HG02571 (cell line): ENCODE measurements around the gene PLAC9.

Experiments used
- ATAC-seq: cut with Tn5 transposase; IDR thresholded peaks from one replicate; pipeline ENCODE4 v1.9.1; 2021; ENCODE audit warnings: mild to moderate bottlenecking, moderate library complexity; ENCODE audit not compliant: unreplicated experiment

PLAC9 gene

GRCh38 chr10:80159166-80159873 lies 26.8 kb downstream of the PLAC9 start:
- ATAC-seq, result no peak

GRCh38 chr10:80160361-80161320 lies 28.1 kb downstream of the PLAC9 start:
- no peak for ATAC-seq

DNA sequence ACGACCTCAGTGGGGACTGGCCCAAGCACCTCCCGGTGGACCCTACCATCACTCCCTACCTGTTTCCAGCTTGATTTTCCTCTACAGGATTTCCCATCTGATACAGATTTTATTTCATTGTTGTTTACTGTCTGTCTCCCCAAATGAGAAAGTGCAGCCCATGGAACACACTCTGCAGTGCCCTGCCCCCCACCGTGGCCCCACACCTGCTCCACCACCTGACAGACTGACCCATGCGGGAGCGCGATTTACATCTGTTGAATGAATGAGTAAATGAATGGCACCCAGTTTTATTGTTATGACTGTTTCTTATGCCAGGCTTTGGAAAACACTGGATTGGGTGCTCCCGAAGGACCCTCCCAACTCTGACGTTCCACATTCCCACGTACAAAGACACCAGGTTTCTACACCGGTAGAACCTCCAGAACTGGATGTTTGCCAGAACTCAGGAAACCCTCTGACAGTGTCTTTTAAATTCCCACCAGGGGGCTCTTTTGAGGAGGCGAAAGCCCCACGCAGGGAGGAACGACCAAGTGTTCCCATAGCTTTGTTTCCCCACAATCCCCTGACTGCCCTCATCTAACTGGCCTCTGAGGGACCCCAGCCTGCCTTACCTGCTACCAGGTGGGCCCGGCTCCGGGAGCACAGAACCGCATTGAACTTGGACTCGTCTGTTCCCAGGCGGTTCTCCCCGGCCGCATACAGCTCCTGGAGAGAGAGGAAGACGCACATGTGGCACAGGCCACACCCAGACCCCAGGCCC lies 29.0 kb downstream of the PLAC9 start:
- ATAC-seq, result no peak

GRCh38 chr10:80163741-80164341 lies 31.3 kb downstream of the PLAC9 start:
- ATAC-seq, result no peak

GRCh38 chr10:80164596-80164995 lies 32.1 kb downstream of the PLAC9 start:
- no peak for ATAC-seq

DNA sequence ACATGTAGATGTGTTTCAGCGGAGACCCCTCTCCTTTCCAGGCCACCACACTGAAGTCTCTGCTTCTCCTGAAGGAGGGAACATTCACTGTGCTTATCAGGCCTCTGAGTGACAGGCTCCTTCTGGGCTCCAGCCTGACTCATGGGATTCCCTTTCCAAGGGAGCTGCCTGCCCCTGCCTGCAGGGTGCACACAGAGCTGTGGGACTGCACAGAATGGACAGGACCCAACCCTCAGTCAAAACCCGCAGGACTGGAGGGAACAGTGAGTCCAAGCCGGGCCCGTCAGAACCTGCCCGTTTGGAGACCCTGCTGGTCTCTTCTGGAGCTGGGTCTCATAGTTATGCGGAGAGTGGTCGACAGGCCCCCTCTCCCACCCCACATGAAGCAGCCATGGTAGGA lies 32.6 kb downstream of the PLAC9 start:
- no peak for ATAC-seq

- no peak for ATAC-seq
Measured at GRCh38 chr10:80166581-80167470, 34.3 kb downstream of the PLAC9 start.

- no peak for ATAC-seq
Measured at GRCh38 chr10:80167471-80168161, 35.1 kb downstream of the PLAC9 start.

DNA sequence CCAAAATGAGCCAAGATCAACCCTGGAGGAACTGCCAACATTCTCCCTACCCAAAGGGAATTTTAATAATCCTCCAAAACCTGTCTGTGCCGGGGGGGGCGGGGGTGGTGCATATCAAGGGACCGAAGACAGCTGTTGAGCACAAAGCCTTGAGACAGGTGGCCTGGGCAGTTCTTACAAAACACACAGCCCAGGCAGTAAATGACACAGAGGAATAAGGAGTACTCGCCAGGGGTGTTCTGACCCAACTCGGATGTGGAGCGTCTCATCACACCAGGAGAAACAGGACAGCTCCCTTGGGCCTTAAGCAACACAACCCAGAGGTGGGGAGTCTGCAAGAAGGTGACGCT lies 35.6 kb downstream of the PLAC9 start:
- no peak for ATAC-seq

DNA sequence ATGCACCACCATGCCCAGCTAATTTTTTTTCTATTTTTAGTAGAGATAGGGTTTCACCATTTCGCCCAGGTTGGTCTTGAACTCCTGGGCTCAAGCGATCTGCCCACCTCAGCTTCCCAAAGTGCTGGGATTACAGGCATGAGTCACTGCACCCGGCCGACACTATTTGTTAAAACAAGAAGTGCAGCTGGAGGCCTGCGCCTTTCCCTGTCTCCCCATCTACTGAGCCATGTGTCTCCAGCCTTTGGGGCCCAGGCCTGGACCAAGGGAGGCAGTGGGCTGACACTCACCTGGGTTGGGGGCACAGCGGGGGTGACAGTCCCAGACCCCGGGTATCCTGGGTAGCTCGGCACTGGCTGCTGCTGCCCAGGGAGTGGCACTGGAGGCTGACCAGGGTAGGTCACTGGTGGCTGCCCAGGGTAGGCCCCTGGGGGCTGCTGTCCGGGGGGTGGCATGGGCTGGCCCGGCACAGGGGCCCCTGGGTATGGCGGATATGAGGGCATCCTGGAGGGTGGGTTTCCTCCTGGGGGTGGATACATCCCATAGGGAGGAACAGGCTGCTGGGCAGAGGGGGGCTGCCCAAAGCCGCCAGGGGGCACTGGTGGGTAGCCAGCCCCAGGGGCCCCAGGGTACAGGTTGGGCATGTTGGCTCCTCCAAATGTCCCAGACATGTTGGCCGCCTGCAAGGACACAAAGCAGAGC lies 36.3 kb downstream of the PLAC9 start:
- ATAC-seq, result no peak

GRCh38 chr10:80170026-80170425 lies 37.5 kb downstream of the PLAC9 start:
- ATAC-seq, result no peak

GRCh38 chr10:80170641-80171040 lies 38.1 kb downstream of the PLAC9 start:
- no peak for ATAC-seq

DNA sequence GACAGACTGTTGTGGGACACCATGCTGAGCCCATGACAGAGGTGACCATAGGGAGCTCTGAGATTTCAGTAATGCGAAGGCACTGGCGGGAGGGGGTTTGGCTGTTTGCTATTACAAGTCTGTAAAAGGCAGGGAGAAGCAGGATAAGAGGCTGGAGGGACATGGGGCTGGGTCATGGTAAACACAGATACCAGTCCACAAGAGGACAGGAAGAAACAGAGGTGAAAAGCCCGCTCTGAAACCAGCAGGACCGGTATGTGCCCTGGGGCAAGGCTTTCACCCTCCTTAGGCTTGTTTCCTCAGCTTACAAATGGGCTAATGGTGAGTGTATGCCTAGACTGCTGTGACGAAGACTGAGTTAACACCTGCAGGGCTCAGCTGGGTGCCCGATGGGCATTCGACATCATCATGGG lies 38.7 kb downstream of the PLAC9 start:
- no peak for ATAC-seq

GRCh38 chr10:80172896-80173295 lies 40.4 kb downstream of the PLAC9 start:
- ATAC-seq, result no peak

DNA sequence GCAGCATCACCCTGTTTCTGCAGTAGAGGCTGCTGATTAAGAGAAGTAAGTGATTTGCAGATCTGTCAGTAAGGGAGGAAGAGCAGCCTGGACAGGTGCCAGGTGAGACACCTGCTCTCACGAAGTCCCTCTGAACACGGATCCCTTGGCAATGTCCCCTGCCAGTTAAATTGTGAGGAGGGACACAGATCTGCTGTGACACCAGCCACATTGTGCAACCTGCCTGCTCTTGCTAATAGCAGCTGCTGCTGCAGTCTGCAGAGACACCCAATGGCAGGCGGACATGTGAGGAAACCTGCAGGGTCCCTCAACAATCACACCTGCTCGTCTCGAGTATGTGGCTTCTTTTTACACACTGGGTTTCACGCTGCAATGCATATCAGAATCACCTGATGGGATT lies 40.9 kb downstream of the PLAC9 start:
- ATAC-seq, result no peak

DNA sequence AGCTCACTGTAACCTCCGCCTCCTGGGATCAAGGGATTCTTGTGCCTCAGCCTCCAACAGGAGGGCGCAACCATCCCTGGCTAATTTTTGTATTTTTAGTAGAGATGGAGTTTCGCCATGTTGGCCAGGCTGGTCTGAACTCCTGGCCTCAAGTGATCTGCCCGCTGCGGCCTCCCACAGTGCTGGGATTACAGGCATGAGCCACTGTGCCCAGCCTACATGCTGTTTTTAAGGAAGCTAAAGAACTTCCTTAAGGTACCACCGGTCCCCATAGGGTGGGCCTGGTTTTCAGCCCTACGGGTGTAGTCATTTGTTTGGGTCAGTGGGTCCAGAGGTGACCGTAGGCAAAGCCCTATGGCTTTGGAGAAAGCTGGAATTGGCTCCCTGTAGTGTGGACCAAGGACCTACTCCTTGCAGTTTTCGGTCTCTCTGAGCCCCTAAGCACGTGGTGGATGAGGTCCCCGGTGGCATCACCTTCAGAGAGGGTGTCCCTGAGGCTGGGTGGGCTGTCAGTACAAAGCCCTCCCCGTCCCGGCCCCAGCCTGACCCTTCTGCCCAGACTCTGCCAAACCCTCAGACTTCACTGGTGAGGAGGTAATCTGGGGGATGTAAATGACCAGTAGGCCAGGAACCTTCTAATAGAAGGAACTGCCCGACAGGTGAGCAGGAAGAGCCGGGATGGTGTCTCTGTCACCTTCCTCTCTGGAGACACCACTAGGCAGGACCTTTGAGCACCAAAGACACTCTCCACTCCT lies 42.3 kb downstream of the PLAC9 start:
- no peak for ATAC-seq

- ATAC-seq, result no peak
Measured at GRCh38 chr10:80176526-80176925, 44.0 kb downstream of the PLAC9 start.
